HepG2 (cell line): Measurements from ENCODE around the gene LYPD8. TPM values are rescaled to one million over a fixed set of nuclear protein-coding genes. Genes with fewer than 3 reads are reported as not detected.

ENCODE experiments used
- ATAC-seq: fragments of 200-7000 bp; cut with Tn5 transposase; 3 replicates; pipeline ENCODE4 v1.9.1; 2020; ENCODE audit warnings: mild to moderate bottlenecking, moderate library complexity
- BruUV-seq: library from RNA; stranded (reverse); fragments of 400-500 nt; replicated peaks from 2 replicates; lab custom pipeline; 2021; lab: Mats Ljungman, UMichigan
- CTCF ChIA-PET: fragments of 300-600 bp; formaldehyde crosslinking; extraction: SDS; loops from one replicate; lab custom pipeline; 2021; ENCODE audit warnings: low total read pairs, inconsistent platforms, low intra/inter-chr PET ratio; lab: Yijun Ruan, JAX
- POLR2A ChIA-PET: fragments of 350-600 bp; sonication (Branson Sonifier 250); formaldehyde crosslinking; loops from one replicate; lab custom pipeline; 2020; ENCODE audit warnings: antibody characterized with exemption, inconsistent platforms; lab: Yijun Ruan, JAX
- DNase-seq: peaks from one replicate; pipeline ENCODE4 v3.0.0-alpha.2; 2015; ENCODE audit warnings: low spot score
- FAIRE-seq: peaks from 3 replicates; lab custom pipeline; 2011; peaks lifted over from hg19 to GRCh38; lab: Jason Lieb, UNC
- H2AFZ ChIP-seq: one replicate; pipeline ENCODE4 v1.6.1; 2011; ENCODE audit warnings: low read length, inconsistent platforms
- H3K27ac ChIP-seq: fragments of 300-600 bp; 3 replicates; pipeline ENCODE4 v1.8.0; 2011; ENCODE audit warnings: mixed run types, mild to moderate bottlenecking, mixed read lengths, low read length, inconsistent platforms; ENCODE audit not compliant: insufficient read depth; ENCODE audit errors: extremely low read length
- H3K27me3 ChIP-seq, 2 experiments: fragments of 200-600 bp in 1 of 2; 2 replicates in 1 of 2; 3 replicates in 1 of 2; pipeline versions ENCODE4 v1.6.0 to v1.8.0; 2011; ENCODE audit warnings: low read length in 2 of 2, mild to moderate bottlenecking in 2 of 2, moderate library complexity in 2 of 2, inconsistent platforms in 1 of 2; ENCODE audit not compliant: insufficient read depth in 2 of 2, control insufficient read depth in 1 of 2
- H3K36me3 ChIP-seq, 2 experiments: fragments of 200-600 bp in 1 of 2; replicated peaks in 1 of 2; 2 replicates in 1 of 2; 3 replicates in 1 of 2; pipeline versions ENCODE4 v1.5.1 to v1.8.0; 2011; ENCODE audit warnings: low read length in 2 of 2, inconsistent platforms in 1 of 2; ENCODE audit not compliant: insufficient read depth in 2 of 2, control insufficient read depth in 1 of 2
- H3K4me1 ChIP-seq: 2 replicates; pipeline ENCODE4 v1.5.1; 2012; ENCODE audit warnings: low read length, inconsistent platforms; ENCODE audit not compliant: insufficient read depth
- H3K4me2 ChIP-seq: 2 replicates; pipeline ENCODE4 v1.6.0; 2011; ENCODE audit warnings: low read depth, low read length, inconsistent platforms
- H3K4me3 ChIP-seq, 3 experiments: fragments of 200-600 bp in 1 of 3; sonication (generic), shearing (Covaris generic) in 1 of 3; replicated peaks in 1 of 3; 2 replicates each; pipeline ENCODE4 v1.5.1; 2011 to 2016; ENCODE audit warnings: low read length in 3 of 3, inconsistent platforms in 2 of 3, low read depth in 2 of 3, mild to moderate bottlenecking in 2 of 3, control low read depth in 1 of 3, mixed read lengths in 1 of 3; ENCODE audit not compliant: insufficient read depth in 1 of 3
- H3K79me2 ChIP-seq: one replicate; pipeline ENCODE4 v1.6.1; 2011; ENCODE audit warnings: low read length, inconsistent platforms; ENCODE audit not compliant: insufficient read depth
- H3K9ac ChIP-seq: 2 replicates; pipeline ENCODE4 v1.6.0; 2011; ENCODE audit warnings: mild to moderate bottlenecking, low read depth, low read length, inconsistent platforms; ENCODE audit not compliant: insufficient read depth
- H3K9me3 ChIP-seq: 2 replicates; pipeline ENCODE4 v1.5.1; 2012; ENCODE audit warnings: mild to moderate bottlenecking, low read length
- H4K20me1 ChIP-seq: 2 replicates; pipeline ENCODE4 v1.6.0; 2011; ENCODE audit warnings: inconsistent platforms, mild to moderate bottlenecking, low read length, moderate library complexity; ENCODE audit not compliant: insufficient read depth
- BRCA1 ChIP-seq: sonication (generic); formaldehyde crosslinking; IDR thresholded peaks from 2 replicates; pipeline ENCODE4 v1.4.0; 2020; ENCODE audit warnings: missing genetic modification reagents
- CAMTA2 ChIP-seq: sonication (generic); formaldehyde crosslinking; IDR thresholded peaks from 2 replicates; pipeline ENCODE4 v1.4.0; 2020; ENCODE audit warnings: mild to moderate bottlenecking, missing genetic modification reagents, borderline replicate concordance
- DR1 ChIP-seq: sonication (generic); formaldehyde crosslinking; IDR thresholded peaks from 2 replicates; pipeline ENCODE4 v1.8.0; 2021; ENCODE audit warnings: mild to moderate bottlenecking, missing genetic modification reagents, inconsistent platforms
- ETV5 ChIP-seq: IDR thresholded peaks from 2 replicates; pipeline ENCODE4 v1.6.1; 2018; ENCODE audit warnings: missing biosample characterization, missing genetic modification reagents, inconsistent platforms, borderline replicate concordance
- GFI1 ChIP-seq: sonication (generic); formaldehyde crosslinking; IDR thresholded peaks from 2 replicates; pipeline ENCODE4 v1.5.0; 2020; ENCODE audit warnings: missing genetic modification reagents, mild to moderate bottlenecking, borderline replicate concordance
- IKZF5 ChIP-seq: IDR thresholded peaks from 2 replicates; pipeline ENCODE4 v1.6.1; 2018; ENCODE audit warnings: missing genetic modification reagents, mild to moderate bottlenecking, missing compliant biosample characterization
- KAT7 ChIP-seq: IDR thresholded peaks from 2 replicates; pipeline ENCODE4 v1.6.1; 2018; ENCODE audit warnings: borderline replicate concordance, missing compliant biosample characterization
- KDM5B ChIP-seq: sonication (generic); formaldehyde crosslinking; IDR thresholded peaks from 2 replicates; pipeline ENCODE4 v1.4.0; 2020; ENCODE audit warnings: missing genetic modification reagents, mild to moderate bottlenecking, borderline replicate concordance
- KMT2A ChIP-seq: sonication (generic); formaldehyde crosslinking; IDR thresholded peaks from 2 replicates; pipeline ENCODE4 v1.4.0; 2020; ENCODE audit warnings: missing genetic modification reagents
- PRDM4 ChIP-seq: sonication (generic); formaldehyde crosslinking; IDR thresholded peaks from 2 replicates; pipeline ENCODE4 v1.9.0; 2021; ENCODE audit warnings: missing genetic modification reagents, borderline replicate concordance
- PRMT3 ChIP-seq: sonication (generic); formaldehyde crosslinking; IDR thresholded peaks from 2 replicates; pipeline ENCODE4 v1.8.1; 2022; ENCODE audit warnings: low read depth, mild to moderate bottlenecking, moderate library complexity, missing genetic modification reagents, borderline replicate concordance
- SP140L ChIP-seq: sonication (generic); formaldehyde crosslinking; IDR thresholded peaks from 2 replicates; pipeline ENCODE4 v1.4.0; 2020; ENCODE audit warnings: missing genetic modification reagents, borderline replicate concordance
- ZFP41 ChIP-seq: sonication (generic); formaldehyde crosslinking; IDR thresholded peaks from 2 replicates; pipeline ENCODE4 v1.4.0; 2020; ENCODE audit warnings: mild to moderate bottlenecking, missing genetic modification reagents, borderline replicate concordance
- ZNF10 ChIP-seq: sonication (generic); formaldehyde crosslinking; IDR thresholded peaks from 2 replicates; pipeline ENCODE4 v1.4.0; 2020; ENCODE audit warnings: mild to moderate bottlenecking, low read depth, missing genetic modification reagents, borderline replicate concordance
- ZNF263 ChIP-seq: sonication (generic); formaldehyde crosslinking; IDR thresholded peaks from 2 replicates; pipeline ENCODE4 v1.4.0; 2020; ENCODE audit warnings: missing genetic modification reagents
- WGBS: methylation state at CpG from one replicate; pipeline ENCODE4 v1.1.6; 2017; ENCODE audit warnings: low lambda C conversion rate; 5-methylcytosine and 5-hydroxymethylcytosine counted together
- in situ Hi-C: cut with HindIII; loops from 2 replicates; pipeline ENCODE4 v1.10.0; 2017; ENCODE audit warnings: low pct_unique_long_range_greater_than_20kb; ENCODE audit not compliant: extremely low pct_ligation_motif_present
- intact Hi-C: fragments of 100-400 bp; cut with micrococcal nuclease; formaldehyde crosslinking; loops from one replicate; pipeline ENCODE4 v1.10.0; 2022; ENCODE audit not compliant: unreplicated experiment
- polyA plus RNA-seq, 8 experiments: library from polyadenylated mRNA; depleted of rRNA in 3 of 8; stranded (reverse) in 7 of 8; unstranded in 1 of 8; fragments of >200 nt; fragmentation: Illumina TruSeq in 4 of 8; extraction: Trizol in 4 of 8; gene quantifications; 2 replicates each; pipeline versions ENCODE4 v1.2.1 to v1.2.3, GENCODE V29; 2011 to 2016; ENCODE audit warnings: low read depth in 4 of 8, missing spikeins in 1 of 8, mixed read lengths in 1 of 8; ENCODE audit not compliant: insufficient read depth in 1 of 8
- total RNA-seq, 5 experiments: library from RNA; depleted of rRNA; stranded (reverse); fragments of >200 nt; fragmentation: Illumina TruSeq; extraction: Trizol; gene quantifications; 2 replicates each; pipeline ENCODE4 v1.2.3, GENCODE V29; 2016; ENCODE audit warnings: low read depth in 1 of 5

Gene LYPD8
- total and polyA plus RNA-seq, 2 of the 13 experiments (the other 11 are each of a cell fraction or from before 2014, with no cell fraction given) = not detected

- no peak for TF ChIP-seq DR1 (CRISPR knock-in tag)
- TF ChIP-seq, all 625 proteins: peak for 0
These were observed 14.7 kb downstream of the LYPD8 start (continued) for GRCh38 chr1:248740876-248741275.

GRCh38 chr1:248739572-248740205, 15.9 kb downstream of the LYPD8 start:
- no peak for DNase-seq
- Histone ChIP-seq H2AFZ (no peak overlapping the region), H4K20me1 (no peaks in the 10 kb centered on the region), H3K9me3 (peaks cover 5% of the 10 kb centered on the region), H3K4me3 (no peak overlapping the region), H3K27ac (no peak overlapping the region), H3K4me1 (no peaks in the 10 kb centered on the region), H3K9ac (no peak overlapping the region), H3K79me2 (no peaks in the 10 kb centered on the region), H3K36me3 (no peaks in the 10 kb centered on the region), H3K4me2 (no peak overlapping the region; the same call in 1 of the 2 replicates), H3K27me3 (no peaks in the 10 kb centered on the region; a peak in 1 of 5 replicates)
- in situ Hi-C loops (no loop called here), intact Hi-C loops (no loop called here)
- no peak for FAIRE-seq
- 36% methylated on average over 16 of the region's 16 CpGs for WGBS
- BruUV-seq = no TSS peak
- TF ChIP-seq ZNF10 (CRISPR knock-in tag) = no peak
- TF ChIP-seq PRMT3 = no peak
- TF ChIP-seq BRCA1 (CRISPR knock-in tag) = no peak
- no peak for TF ChIP-seq ETV5
- TF ChIP-seq ZNF263 (CRISPR knock-in tag) = no peak
- TF ChIP-seq PRDM4 (CRISPR knock-in tag) = no peak
- no peak for TF ChIP-seq KAT7 (CRISPR knock-in tag)
- no peak for TF ChIP-seq SP140L (CRISPR knock-in tag)
- TF ChIP-seq IKZF5 = no peak
- no peak for TF ChIP-seq CAMTA2
- no peak for TF ChIP-seq ZFP41 (CRISPR knock-in tag)
- TF ChIP-seq GFI1 (CRISPR knock-in tag) = no peak
- TF ChIP-seq KDM5B (CRISPR knock-in tag) = no peak
- no peak for TF ChIP-seq KMT2A (CRISPR knock-in tag)
- ATAC-seq = peak; percentile 43
- ChIA-PET CTCF (no interaction called here), POLR2A (no interaction called here)
